ENCODE data around the gene FHIT.

- no peak for TF ChIP-seq CTCF (conservative IDR thresholded peaks at IDR 0.05)
- no peak for TF ChIP-seq EZH2 (IDR thresholded peaks at IDR 0.05; ENCODE audit: low read depth)
Observed at GRCh38 chr3:60048447-60048848, 1202.8 kb downstream of the FHIT start.

All from PC-9 (cell line).